GM06990 (cell line): ENCODE data around the gene SEMA5A.

Experiments
- DNase-seq: peaks from one replicate; pipeline ENCODE4 v3.0.0-alpha.2; 2011; ENCODE audit not compliant: insufficient read length; ENCODE audit errors: extremely low read depth
- H3K27me3 ChIP-seq: replicated peaks from 2 replicates; pipeline ENCODE4 v1.6.0; 2011; ENCODE audit warnings: low read length; ENCODE audit not compliant: control insufficient read depth, insufficient read depth
- H3K36me3 ChIP-seq: 2 replicates; pipeline ENCODE4 v1.5.1; 2011; ENCODE audit warnings: low read length; ENCODE audit not compliant: control insufficient read depth, insufficient read depth
- H3K4me3 ChIP-seq: replicated peaks from 2 replicates; pipeline ENCODE4 v1.5.1; 2011; ENCODE audit warnings: low read depth, mild to moderate bottlenecking, control low read depth, low read length
- CTCF ChIP-seq: IDR thresholded peaks from 2 replicates; pipeline ENCODE4 v1.5.1; 2011; ENCODE audit warnings: low read length, control low read depth, mild to moderate bottlenecking, inconsistent platforms; ENCODE audit not compliant: insufficient read depth, poor library complexity, severe bottlenecking

Gene SEMA5A

GRCh38 chr5:9497347-9497746, 48.5 kb downstream of the SEMA5A start:
- no peaks in the 10 kb centered on the region for H3K36me3 ChIP-seq
- no peaks in the 10 kb centered on the region for H3K27me3 ChIP-seq
- TF ChIP-seq CTCF, result no peak
- no peak overlapping the region for H3K4me3 ChIP-seq
- DNase-seq, result no peak

GRCh38 chr5:9496801-9497200, 49.1 kb downstream of the SEMA5A start:
- H3K36me3 ChIP-seq, result no peaks in the 10 kb centered on the region
- no peaks in the 10 kb centered on the region for H3K27me3 ChIP-seq
- no peak for DNase-seq
- no peak overlapping the region for H3K4me3 ChIP-seq
- no peak for TF ChIP-seq CTCF

- TF ChIP-seq CTCF, result no peak
- Histone ChIP-seq H3K36me3 (no peaks in the 10 kb centered on the region), H3K27me3 (no peaks in the 10 kb centered on the region), H3K4me3 (no peak overlapping the region)
- no peak for DNase-seq
These were observed 50.8 kb downstream of the SEMA5A start for GRCh38 chr5:9495121-9495520.

- Histone ChIP-seq H3K4me3 (no peak overlapping the region), H3K36me3 (no peaks in the 10 kb centered on the region), H3K27me3 (no peaks in the 10 kb centered on the region)
- no peak for TF ChIP-seq CTCF
- DNase-seq, result no peak
These were observed 51.6 kb downstream of the SEMA5A start for GRCh38 chr5:9494301-9494700.

- Histone ChIP-seq H3K4me3 (no peak overlapping the region), H3K27me3 (no peaks in the 10 kb centered on the region), H3K36me3 (no peaks in the 10 kb centered on the region)
- no peak for DNase-seq
- TF ChIP-seq CTCF, result no peak
These were observed 55.3 kb downstream of the SEMA5A start for GRCh38 chr5:9490494-9491097.

- DNase-seq, result no peak
- Histone ChIP-seq H3K36me3 (no peaks in the 10 kb centered on the region), H3K4me3 (no peak overlapping the region), H3K27me3 (no peaks in the 10 kb centered on the region)
- no peak for TF ChIP-seq CTCF
These were observed 62.1 kb downstream of the SEMA5A start for GRCh38 chr5:9483779-9484178.
